IMR-90 (cell line): ENCODE results near the gene SLC25A30.

Experiments used
- BHLHE40 ChIP-seq: fragments of 150-350 bp; IDR thresholded peaks from 2 replicates; pipeline ENCODE4 v1.6.1; 2016; ENCODE audit warnings: mild to moderate bottlenecking, low read depth, low read length
- CEBPB ChIP-seq: IDR thresholded peaks from 2 replicates; pipeline ENCODE4 v1.6.1; 2012; ENCODE audit warnings: low read depth, low read length, improper control_type of control experiment
- FOS ChIP-seq: fragments of 150-350 bp; IDR thresholded peaks from 2 replicates; pipeline ENCODE4 v1.6.1; 2016; ENCODE audit warnings: low read depth, low read length
- MAZ ChIP-seq: IDR thresholded peaks from 2 replicates; pipeline ENCODE4 v1.6.1; 2012; ENCODE audit warnings: low read depth, mild to moderate bottlenecking, low read length, improper control_type of control experiment, moderate library complexity, borderline replicate concordance
- MXI1 ChIP-seq: IDR thresholded peaks from 2 replicates; pipeline ENCODE4 v1.6.1; 2012; ENCODE audit warnings: low read depth, mild to moderate bottlenecking, low read length, moderate library complexity, borderline replicate concordance
- NFE2L2 ChIP-seq: fragments of 150-350 bp; IDR thresholded peaks from 2 replicates; pipeline ENCODE4 v1.6.1; 2016; ENCODE audit warnings: low read depth, mild to moderate bottlenecking, low read length
- POLR2A ChIP-seq: IDR thresholded peaks from 2 replicates; pipeline ENCODE4 v1.6.1; 2012; ENCODE audit warnings: mild to moderate bottlenecking, low read depth, low read length
- RAD21 ChIP-seq: IDR thresholded peaks from 2 replicates; pipeline ENCODE4 v1.6.1; 2012; ENCODE audit warnings: low read length, improper control_type of control experiment
- RCOR1 ChIP-seq: IDR thresholded peaks from 2 replicates; pipeline ENCODE4 v1.6.1; 2012; ENCODE audit warnings: mild to moderate bottlenecking, low read length, improper control_type of control experiment; ENCODE audit not compliant: insufficient replicate concordance
- RFX5 ChIP-seq: IDR thresholded peaks from 2 replicates; pipeline ENCODE4 v1.8.0; 2012; ENCODE audit warnings: low read depth, mild to moderate bottlenecking, low read length, moderate library complexity
- SMC3 ChIP-seq: fragments of 150-350 bp; IDR thresholded peaks from 2 replicates; pipeline ENCODE4 v1.6.1; 2016; ENCODE audit warnings: low read depth, mild to moderate bottlenecking, antibody characterized with exemption, low read length, moderate library complexity
- TF ChIP-seq, protein P1 (sequence below): conservative IDR thresholded peaks from 2 replicates; pipeline ENCODE4 v1.5.1; 2012; ENCODE audit warnings: mild to moderate bottlenecking, low read depth, low read length, improper control_type of control experiment
- TF ChIP-seq, protein P2 (sequence below): fragments of 150-350 bp; IDR thresholded peaks from 2 replicates; pipeline ENCODE4 v1.6.1; 2017; ENCODE audit warnings: mild to moderate bottlenecking, antibody characterized with exemption, low read length, low read depth
- TF ChIP-seq, protein P3 (sequence below): fragments of 150-350 bp; IDR thresholded peaks from 2 replicates; pipeline ENCODE4 v1.6.1; 2016; ENCODE audit warnings: low read depth, mild to moderate bottlenecking, low read length, moderate library complexity, borderline replicate concordance

DNA sequence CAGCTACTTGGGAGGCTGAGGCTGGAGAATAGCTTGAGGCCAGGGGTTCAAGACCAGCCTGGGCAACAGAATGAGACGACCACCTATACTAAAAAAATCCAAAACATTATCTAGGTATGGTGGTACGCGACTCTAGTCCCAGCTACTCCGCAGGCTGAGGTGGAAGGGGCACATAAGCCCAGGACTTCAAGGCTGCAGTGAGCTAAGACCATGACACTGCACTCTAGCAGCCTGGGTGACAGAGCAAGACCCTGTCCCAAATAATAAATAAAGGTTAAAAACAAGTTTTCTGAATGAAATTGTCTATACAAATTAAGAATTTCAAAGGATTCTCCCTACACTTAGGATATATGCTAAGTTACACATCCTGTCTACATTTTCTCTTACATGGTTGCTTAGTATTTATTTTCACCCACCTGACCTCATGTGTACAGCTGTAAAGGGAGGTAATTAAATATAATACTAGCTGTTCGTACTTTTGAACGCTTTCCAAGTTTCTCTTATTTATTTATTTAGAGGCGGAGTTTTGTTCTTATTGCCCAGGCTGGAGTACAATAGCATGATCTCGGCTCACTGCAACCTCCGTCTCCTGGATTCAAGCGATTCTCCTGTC is 1.6 kb downstream of the SLC25A30 start:
- TF ChIP-seq, protein P1, sequence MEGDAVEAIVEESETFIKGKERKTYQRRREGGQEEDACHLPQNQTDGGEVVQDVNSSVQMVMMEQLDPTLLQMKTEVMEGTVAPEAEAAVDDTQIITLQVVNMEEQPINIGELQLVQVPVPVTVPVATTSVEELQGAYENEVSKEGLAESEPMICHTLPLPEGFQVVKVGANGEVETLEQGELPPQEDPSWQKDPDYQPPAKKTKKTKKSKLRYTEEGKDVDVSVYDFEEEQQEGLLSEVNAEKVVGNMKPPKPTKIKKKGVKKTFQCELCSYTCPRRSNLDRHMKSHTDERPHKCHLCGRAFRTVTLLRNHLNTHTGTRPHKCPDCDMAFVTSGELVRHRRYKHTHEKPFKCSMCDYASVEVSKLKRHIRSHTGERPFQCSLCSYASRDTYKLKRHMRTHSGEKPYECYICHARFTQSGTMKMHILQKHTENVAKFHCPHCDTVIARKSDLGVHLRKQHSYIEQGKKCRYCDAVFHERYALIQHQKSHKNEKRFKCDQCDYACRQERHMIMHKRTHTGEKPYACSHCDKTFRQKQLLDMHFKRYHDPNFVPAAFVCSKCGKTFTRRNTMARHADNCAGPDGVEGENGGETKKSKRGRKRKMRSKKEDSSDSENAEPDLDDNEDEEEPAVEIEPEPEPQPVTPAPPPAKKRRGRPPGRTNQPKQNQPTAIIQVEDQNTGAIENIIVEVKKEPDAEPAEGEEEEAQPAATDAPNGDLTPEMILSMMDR: no peak
- TF ChIP-seq, protein P2, sequence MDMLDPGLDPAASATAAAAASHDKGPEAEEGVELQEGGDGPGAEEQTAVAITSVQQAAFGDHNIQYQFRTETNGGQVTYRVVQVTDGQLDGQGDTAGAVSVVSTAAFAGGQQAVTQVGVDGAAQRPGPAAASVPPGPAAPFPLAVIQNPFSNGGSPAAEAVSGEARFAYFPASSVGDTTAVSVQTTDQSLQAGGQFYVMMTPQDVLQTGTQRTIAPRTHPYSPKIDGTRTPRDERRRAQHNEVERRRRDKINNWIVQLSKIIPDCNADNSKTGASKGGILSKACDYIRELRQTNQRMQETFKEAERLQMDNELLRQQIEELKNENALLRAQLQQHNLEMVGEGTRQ: no peak
- TF ChIP-seq NFE2L2 (no peak), POLR2A (no peak), BHLHE40 (no peak), RAD21 (no peak), RCOR1 (no peak), MXI1 (no peak), CEBPB (no peak), RFX5 (no peak), SMC3 (no peak), MAZ (no peak), FOS (no peak)
- TF ChIP-seq, protein P3, sequence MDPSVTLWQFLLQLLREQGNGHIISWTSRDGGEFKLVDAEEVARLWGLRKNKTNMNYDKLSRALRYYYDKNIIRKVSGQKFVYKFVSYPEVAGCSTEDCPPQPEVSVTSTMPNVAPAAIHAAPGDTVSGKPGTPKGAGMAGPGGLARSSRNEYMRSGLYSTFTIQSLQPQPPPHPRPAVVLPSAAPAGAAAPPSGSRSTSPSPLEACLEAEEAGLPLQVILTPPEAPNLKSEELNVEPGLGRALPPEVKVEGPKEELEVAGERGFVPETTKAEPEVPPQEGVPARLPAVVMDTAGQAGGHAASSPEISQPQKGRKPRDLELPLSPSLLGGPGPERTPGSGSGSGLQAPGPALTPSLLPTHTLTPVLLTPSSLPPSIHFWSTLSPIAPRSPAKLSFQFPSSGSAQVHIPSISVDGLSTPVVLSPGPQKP: no peak
